HCT116 (cell line): ENCODE data around the gene PDE4C. TPM values are rescaled to one million over a fixed set of nuclear protein-coding genes. Genes with fewer than 3 reads are reported as not detected.

ENCODE experiments used
- ATAC-seq: fragments of 200-7000 bp; cut with Tn5 transposase; 2 replicates; pipeline ENCODE4 v1.9.1; 2020; ENCODE audit warnings: mild to moderate bottlenecking, moderate library complexity
- BruUV-seq: library from RNA; stranded (reverse); fragments of 400-500 nt; replicated peaks from 2 replicates; lab custom pipeline; 2021; lab: Mats Ljungman, UMichigan
- CTCF ChIA-PET: fragments of 300-600 bp; sonication (Branson Sonifier 250); formaldehyde crosslinking; loops from one replicate; lab custom pipeline; 2021; ENCODE audit warnings: antibody characterized with exemption; lab: Charles Lee
- POLR2A ChIA-PET: fragments of 300-600, 350-600 bp; sonication (Branson Sonifier 250); formaldehyde crosslinking; loops from one replicate; lab custom pipeline; 2021; ENCODE audit warnings: antibody characterized with exemption; lab: Charles Lee
- RAD21 ChIA-PET, 2 experiments: fragments of 300-600 bp; sonication (Branson Sonifier 250); formaldehyde crosslinking; loops; one replicate each; lab custom pipeline; 2023; ENCODE audit warnings: low total read pairs in 2 of 2; ENCODE audit not compliant: uncharacterized antibody in 2 of 2, unreplicated experiment in 2 of 2, low non-redundant PET in 1 of 2; lab: Charles Lee
- DNase-seq: peaks from one replicate; pipeline ENCODE4 v3.0.0-alpha.2; 2010; ENCODE audit warnings: low read depth, low spot score
- H2AFZ ChIP-seq: fragments of 200-600 bp; shearing (Covaris generic), sonication (generic); 2 replicates; pipeline ENCODE4 v1.6.1; 2017; ENCODE audit warnings: low read depth, mixed run types, mixed read lengths, antibody characterized with exemption, low read length; ENCODE audit not compliant: poor library complexity, severe bottlenecking
- H3K27ac ChIP-seq: 2 replicates; pipeline ENCODE4 v1.5.1; 2012; ENCODE audit warnings: low read depth, low read length
- H3K27me3 ChIP-seq: fragments of 200-600 bp; sonication (generic); 2 replicates; pipeline ENCODE4 v1.6.1; 2016; ENCODE audit warnings: mixed run types, low read length, mixed read lengths; ENCODE audit not compliant: insufficient read depth
- H3K36me3 ChIP-seq, 2 experiments: fragments of 200-500 bp in 1 of 2; fragments of 200-600 bp in 1 of 2; sonication (Bioruptor generic) in 1 of 2; sonication (generic) in 1 of 2; 2 replicates each; pipeline versions ENCODE4 v1.5.1 to v1.6.1; 2014 to 2016; ENCODE audit warnings: low read length in 2 of 2, inconsistent platforms in 1 of 2, mixed read lengths in 1 of 2, mixed run types in 1 of 2; ENCODE audit not compliant: insufficient read depth in 2 of 2, control insufficient read depth in 1 of 2
- H3K4me1 ChIP-seq, 2 experiments: fragments of 200-600 bp in 1 of 2; sonication (generic) in 1 of 2; 2 replicates each; pipeline versions ENCODE4 v1.5.1 to v1.6.1; 2012 to 2017; ENCODE audit warnings: low read length in 2 of 2, inconsistent platforms in 1 of 2, mild to moderate bottlenecking in 1 of 2, mixed read lengths in 1 of 2, mixed run types in 1 of 2, moderate library complexity in 1 of 2; ENCODE audit not compliant: insufficient read depth in 2 of 2, control insufficient read depth in 1 of 2
- H3K4me2 ChIP-seq: fragments of 200-600 bp; sonication (generic); 2 replicates; pipeline ENCODE4 v1.6.1; 2017; ENCODE audit warnings: mixed run types, low read length, mixed read lengths
- H3K4me3 ChIP-seq, 2 experiments: fragments of 200-600 bp in 1 of 2; sonication (generic) in 1 of 2; replicated peaks in 1 of 2; 2 replicates each; pipeline ENCODE4 v1.5.1; 2011 to 2016; ENCODE audit warnings: low read length in 2 of 2, control low read depth in 1 of 2, low read depth in 1 of 2, mild to moderate bottlenecking in 1 of 2, mixed read lengths in 1 of 2, mixed run types in 1 of 2
- H3K79me2 ChIP-seq: fragments of 200-600 bp; sonication (generic); 2 replicates; pipeline ENCODE4 v1.6.1; 2017; ENCODE audit warnings: mild to moderate bottlenecking, mixed run types, low read length, moderate library complexity, mixed read lengths; ENCODE audit not compliant: insufficient read depth
- H3K9ac ChIP-seq: fragments of 200-600 bp; sonication (generic); 2 replicates; pipeline ENCODE4 v1.6.1; 2016; ENCODE audit warnings: low read length, mixed read lengths
- H3K9me2 ChIP-seq: fragments of 200-600 bp; sonication (generic), shearing (Covaris generic); 2 replicates; pipeline ENCODE4 v1.6.1; 2017; ENCODE audit warnings: mixed run types, mild to moderate bottlenecking, moderate library complexity; ENCODE audit not compliant: insufficient read depth
- H3K9me3 ChIP-seq, 2 experiments: fragments of 200-500 bp in 1 of 2; fragments of 200-600 bp in 1 of 2; sonication (Bioruptor generic) in 1 of 2; sonication (generic) in 1 of 2; 2 replicates each; pipeline ENCODE4 v1.6.1; 2014 to 2017; ENCODE audit warnings: low read length in 2 of 2, mixed read lengths in 2 of 2, inconsistent platforms in 1 of 2, low read depth in 1 of 2, mild to moderate bottlenecking in 1 of 2, mixed run types in 1 of 2, moderate library complexity in 1 of 2; ENCODE audit not compliant: control insufficient read depth in 1 of 2, insufficient read depth in 1 of 2
- H4K20me1 ChIP-seq: fragments of 200-600 bp; sonication (generic), shearing (Covaris generic); 2 replicates; pipeline ENCODE4 v1.6.1; 2017; ENCODE audit warnings: mixed run types, mild to moderate bottlenecking, moderate library complexity; ENCODE audit not compliant: insufficient read depth
- CBX3 ChIP-seq: IDR thresholded peaks from 2 replicates; pipeline ENCODE4 v1.6.1; 2012; ENCODE audit warnings: low read depth
- CEBPB ChIP-seq: IDR thresholded peaks from 2 replicates; pipeline ENCODE4 v1.6.1; 2012; ENCODE audit warnings: low read depth
- EGR1 ChIP-seq: IDR thresholded peaks from 2 replicates; pipeline ENCODE4 v1.6.1; 2012; ENCODE audit warnings: low read depth
- ELF1 ChIP-seq: IDR thresholded peaks from 2 replicates; pipeline ENCODE4 v1.6.1; 2012; ENCODE audit warnings: low read depth, borderline replicate concordance
- EZH2 ChIP-seq: fragments of 200-600 bp; sonication (generic); IDR thresholded peaks from 2 replicates; pipeline ENCODE4 v1.6.1; 2017; ENCODE audit warnings: antibody characterized with exemption, mixed run types
- EZH2phosphoT487 ChIP-seq: fragments of 200-600 bp; IDR thresholded peaks from 2 replicates; pipeline ENCODE4 v1.6.1; 2018; ENCODE audit warnings: antibody characterized with exemption, borderline replicate concordance
- POLR2A ChIP-seq: IDR thresholded peaks from 2 replicates; pipeline ENCODE4 v1.7.0; 2011; ENCODE audit warnings: borderline replicate concordance; ENCODE audit not compliant: insufficient read depth, insufficient read length; ENCODE audit errors: extremely low read depth
- POLR2AphosphoS5 ChIP-seq: IDR thresholded peaks from 2 replicates; pipeline ENCODE4 v1.6.1; 2011; ENCODE audit warnings: mild to moderate bottlenecking, low read depth, low read length, moderate library complexity
- RAD21 ChIP-seq: IDR thresholded peaks from 2 replicates; pipeline ENCODE4 v1.6.1; 2012; ENCODE audit warnings: low read depth, mild to moderate bottlenecking
- SRF ChIP-seq: IDR thresholded peaks from 2 replicates; pipeline ENCODE4 v1.6.1; 2012; ENCODE audit warnings: low read depth
- YY1 ChIP-seq: IDR thresholded peaks from 2 replicates; pipeline ENCODE4 v1.6.1; 2011; ENCODE audit warnings: low read length, low read depth, moderate library complexity, mild to moderate bottlenecking; ENCODE audit not compliant: insufficient replicate concordance; ENCODE audit errors: extremely low read depth
- intact Hi-C: fragments of 100-400 bp; cut with micrococcal nuclease; formaldehyde crosslinking; loops from 2 replicates; pipeline ENCODE4 v1.10.0; 2022
- total RNA-seq: library from RNA; stranded (reverse); gene quantifications from one replicate; pipeline ENCODE4 v1.2.1, GENCODE V29; 2021; ENCODE audit not compliant: unreplicated experiment
- TF ChIP-seq, protein P1 (sequence below): IDR thresholded peaks from 2 replicates; pipeline ENCODE4 v1.6.1; 2012
- TF ChIP-seq, protein P2 (sequence below): IDR thresholded peaks from 2 replicates; pipeline ENCODE4 v1.6.1; 2012; ENCODE audit warnings: low read depth
- TF ChIP-seq, protein P3 (sequence below), 3 experiments: fragments of 200-600 bp in 1 of 3; sonication (generic) in 1 of 3; IDR thresholded peaks in 2 of 3; conservative IDR thresholded peaks in 1 of 3; 2 replicates each; pipeline ENCODE4 v1.5.1; 2012 to 2017; ENCODE audit warnings: low read depth in 2 of 3, low read length in 2 of 3, antibody characterized with exemption in 1 of 3, borderline replicate concordance in 1 of 3, control low read depth in 1 of 3, mild to moderate bottlenecking in 1 of 3, mixed read lengths in 1 of 3, mixed run types in 1 of 3, moderate library complexity in 1 of 3; ENCODE audit not compliant: insufficient read depth in 1 of 3
- TF ChIP-seq, protein P4 (sequence below): IDR thresholded peaks from 2 replicates; pipeline ENCODE4 v1.6.1; 2011; ENCODE audit warnings: mild to moderate bottlenecking, low read length, moderate library complexity; ENCODE audit not compliant: insufficient replicate concordance; ENCODE audit errors: extremely low read depth
- TF ChIP-seq, protein P5 (sequence below): IDR thresholded peaks from 2 replicates; pipeline ENCODE4 v1.6.1; 2012

Gene PDE4C
- total RNA-seq, 1 experiment from 2014 or later = 1.5 TPM

DNA sequence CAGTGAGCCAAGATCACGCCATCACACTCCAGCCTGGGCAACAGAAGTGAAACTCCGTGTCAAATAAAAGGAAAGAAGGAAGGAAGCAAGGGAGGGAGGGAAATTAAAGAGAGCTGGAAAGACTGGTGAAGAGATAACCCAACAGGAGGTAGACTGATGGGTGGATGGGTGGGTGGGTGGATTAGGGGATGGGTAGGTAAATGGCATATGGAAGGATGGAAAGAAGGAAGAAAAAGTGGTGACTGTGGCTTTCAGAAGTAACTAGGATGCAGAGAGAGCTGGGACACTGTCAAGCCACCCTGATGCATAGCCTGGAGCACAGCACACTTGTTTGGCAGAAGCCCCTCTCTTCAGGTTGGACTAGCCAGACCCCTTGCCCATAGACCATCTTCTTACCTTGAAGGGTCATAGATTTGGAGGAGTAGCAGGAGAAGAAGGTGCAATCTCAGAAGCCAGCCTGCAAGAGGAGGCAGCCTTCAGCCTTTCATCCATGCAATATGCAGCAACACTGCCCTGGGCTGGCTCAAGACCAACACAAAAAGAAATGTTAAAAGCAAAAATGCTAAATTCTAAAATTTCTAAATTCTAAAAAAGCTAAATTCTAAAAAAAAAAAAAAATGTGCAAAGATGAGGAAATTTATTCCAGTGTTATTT is 43.0 kb upstream of the PDE4C start:
- Histone ChIP-seq H3K27me3 (no peaks in the 10 kb centered on the region), H3K4me1 (peaks cover 17 to 22% of the 10 kb centered on the region in 2 experiments), H3K27ac (no peak overlapping the region), H4K20me1 (no peaks in the 10 kb centered on the region), H3K79me2 (0 out of 2 replicates have a peak, but pooled peaks cover 3% of the 10 kb centered on the region), H3K4me3 (no peak overlapping the region), H3K36me3 (no peaks in the 10 kb centered on the region), H3K9me2 (no peaks in the 10 kb centered on the region), H3K9me3 (no peaks in the 10 kb centered on the region), H3K9ac (no peak overlapping the region), H3K4me2 (no peak overlapping the region), H2AFZ (no peak overlapping the region)
- BruUV-seq = no TSS peak
- RAD21 ChIA-PET = interaction anchor here in 1 of 2 experiments (0.6 kb wide), 1 partner anchor 15 kb away, joined by 3 read pairs; no protein-coding TSS in a partner anchor
- ATAC-seq = no peak
- CTCF ChIA-PET = interaction anchor here (1.0 to 1.1 kb wide), 3 partner anchors 9 to 70 kb away, joined by 3 to 4 read pairs (median 4); no protein-coding TSS in a partner anchor
- intact Hi-C loops = no loop called here
- TF ChIP-seq POLR2A (no peak), EZH2 (no peak), EZH2phosphoT487 (no peak), RAD21 (no peak), YY1 (no peak), SRF (no peak), CEBPB (no peak), ELF1 (no peak), POLR2AphosphoS5 (no peak), EGR1 (no peak), CBX3 (no peak)
- TF ChIP-seq, protein P1, sequence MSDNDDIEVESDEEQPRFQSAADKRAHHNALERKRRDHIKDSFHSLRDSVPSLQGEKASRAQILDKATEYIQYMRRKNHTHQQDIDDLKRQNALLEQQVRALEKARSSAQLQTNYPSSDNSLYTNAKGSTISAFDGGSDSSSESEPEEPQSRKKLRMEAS = no peak
- TF ChIP-seq, protein P2, sequence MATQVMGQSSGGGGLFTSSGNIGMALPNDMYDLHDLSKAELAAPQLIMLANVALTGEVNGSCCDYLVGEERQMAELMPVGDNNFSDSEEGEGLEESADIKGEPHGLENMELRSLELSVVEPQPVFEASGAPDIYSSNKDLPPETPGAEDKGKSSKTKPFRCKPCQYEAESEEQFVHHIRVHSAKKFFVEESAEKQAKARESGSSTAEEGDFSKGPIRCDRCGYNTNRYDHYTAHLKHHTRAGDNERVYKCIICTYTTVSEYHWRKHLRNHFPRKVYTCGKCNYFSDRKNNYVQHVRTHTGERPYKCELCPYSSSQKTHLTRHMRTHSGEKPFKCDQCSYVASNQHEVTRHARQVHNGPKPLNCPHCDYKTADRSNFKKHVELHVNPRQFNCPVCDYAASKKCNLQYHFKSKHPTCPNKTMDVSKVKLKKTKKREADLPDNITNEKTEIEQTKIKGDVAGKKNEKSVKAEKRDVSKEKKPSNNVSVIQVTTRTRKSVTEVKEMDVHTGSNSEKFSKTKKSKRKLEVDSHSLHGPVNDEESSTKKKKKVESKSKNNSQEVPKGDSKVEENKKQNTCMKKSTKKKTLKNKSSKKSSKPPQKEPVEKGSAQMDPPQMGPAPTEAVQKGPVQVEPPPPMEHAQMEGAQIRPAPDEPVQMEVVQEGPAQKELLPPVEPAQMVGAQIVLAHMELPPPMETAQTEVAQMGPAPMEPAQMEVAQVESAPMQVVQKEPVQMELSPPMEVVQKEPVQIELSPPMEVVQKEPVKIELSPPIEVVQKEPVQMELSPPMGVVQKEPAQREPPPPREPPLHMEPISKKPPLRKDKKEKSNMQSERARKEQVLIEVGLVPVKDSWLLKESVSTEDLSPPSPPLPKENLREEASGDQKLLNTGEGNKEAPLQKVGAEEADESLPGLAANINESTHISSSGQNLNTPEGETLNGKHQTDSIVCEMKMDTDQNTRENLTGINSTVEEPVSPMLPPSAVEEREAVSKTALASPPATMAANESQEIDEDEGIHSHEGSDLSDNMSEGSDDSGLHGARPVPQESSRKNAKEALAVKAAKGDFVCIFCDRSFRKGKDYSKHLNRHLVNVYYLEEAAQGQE = no peak
- TF ChIP-seq, protein P3, sequence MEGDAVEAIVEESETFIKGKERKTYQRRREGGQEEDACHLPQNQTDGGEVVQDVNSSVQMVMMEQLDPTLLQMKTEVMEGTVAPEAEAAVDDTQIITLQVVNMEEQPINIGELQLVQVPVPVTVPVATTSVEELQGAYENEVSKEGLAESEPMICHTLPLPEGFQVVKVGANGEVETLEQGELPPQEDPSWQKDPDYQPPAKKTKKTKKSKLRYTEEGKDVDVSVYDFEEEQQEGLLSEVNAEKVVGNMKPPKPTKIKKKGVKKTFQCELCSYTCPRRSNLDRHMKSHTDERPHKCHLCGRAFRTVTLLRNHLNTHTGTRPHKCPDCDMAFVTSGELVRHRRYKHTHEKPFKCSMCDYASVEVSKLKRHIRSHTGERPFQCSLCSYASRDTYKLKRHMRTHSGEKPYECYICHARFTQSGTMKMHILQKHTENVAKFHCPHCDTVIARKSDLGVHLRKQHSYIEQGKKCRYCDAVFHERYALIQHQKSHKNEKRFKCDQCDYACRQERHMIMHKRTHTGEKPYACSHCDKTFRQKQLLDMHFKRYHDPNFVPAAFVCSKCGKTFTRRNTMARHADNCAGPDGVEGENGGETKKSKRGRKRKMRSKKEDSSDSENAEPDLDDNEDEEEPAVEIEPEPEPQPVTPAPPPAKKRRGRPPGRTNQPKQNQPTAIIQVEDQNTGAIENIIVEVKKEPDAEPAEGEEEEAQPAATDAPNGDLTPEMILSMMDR (IDR thresholded peaks at IDR 0.05 in 2 of 3, conservative IDR thresholded peaks at IDR 0.05 in 1 of 3; ENCODE audit: borderline replicate concordance in 1 of 3, insufficient read depth in 1 of 3, low read depth in 2 of 3, low read length in 2 of 3) = no peak
- TF ChIP-seq, protein P4, sequence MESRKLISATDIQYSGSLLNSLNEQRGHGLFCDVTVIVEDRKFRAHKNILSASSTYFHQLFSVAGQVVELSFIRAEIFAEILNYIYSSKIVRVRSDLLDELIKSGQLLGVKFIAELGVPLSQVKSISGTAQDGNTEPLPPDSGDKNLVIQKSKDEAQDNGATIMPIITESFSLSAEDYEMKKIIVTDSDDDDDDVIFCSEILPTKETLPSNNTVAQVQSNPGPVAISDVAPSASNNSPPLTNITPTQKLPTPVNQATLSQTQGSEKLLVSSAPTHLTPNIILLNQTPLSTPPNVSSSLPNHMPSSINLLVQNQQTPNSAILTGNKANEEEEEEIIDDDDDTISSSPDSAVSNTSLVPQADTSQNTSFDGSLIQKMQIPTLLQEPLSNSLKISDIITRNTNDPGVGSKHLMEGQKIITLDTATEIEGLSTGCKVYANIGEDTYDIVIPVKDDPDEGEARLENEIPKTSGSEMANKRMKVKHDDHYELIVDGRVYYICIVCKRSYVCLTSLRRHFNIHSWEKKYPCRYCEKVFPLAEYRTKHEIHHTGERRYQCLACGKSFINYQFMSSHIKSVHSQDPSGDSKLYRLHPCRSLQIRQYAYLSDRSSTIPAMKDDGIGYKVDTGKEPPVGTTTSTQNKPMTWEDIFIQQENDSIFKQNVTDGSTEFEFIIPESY = no peak
- TF ChIP-seq, protein P5, sequence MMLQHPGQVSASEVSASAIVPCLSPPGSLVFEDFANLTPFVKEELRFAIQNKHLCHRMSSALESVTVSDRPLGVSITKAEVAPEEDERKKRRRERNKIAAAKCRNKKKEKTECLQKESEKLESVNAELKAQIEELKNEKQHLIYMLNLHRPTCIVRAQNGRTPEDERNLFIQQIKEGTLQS = no peak
- POLR2A ChIA-PET = interaction anchor here (0.7 kb wide), 1 partner anchor 409 kb away, joined by 3 read pairs; the partner anchor contains the start of gene RPL18A
- no peak for DNase-seq
